ENCODE results near the gene NDUFAF4. TPM values are rescaled to one million over a fixed set of nuclear protein-coding genes. Genes with fewer than 3 reads are reported as not detected.

The NDUFAF4 gene
- total and polyA plus RNA-seq, 10 of the 15 experiments (the other 5 are each of a cell fraction or from before 2014, with no cell fraction given) = 26.9 to 188 (median 76.9) TPM

DNA sequence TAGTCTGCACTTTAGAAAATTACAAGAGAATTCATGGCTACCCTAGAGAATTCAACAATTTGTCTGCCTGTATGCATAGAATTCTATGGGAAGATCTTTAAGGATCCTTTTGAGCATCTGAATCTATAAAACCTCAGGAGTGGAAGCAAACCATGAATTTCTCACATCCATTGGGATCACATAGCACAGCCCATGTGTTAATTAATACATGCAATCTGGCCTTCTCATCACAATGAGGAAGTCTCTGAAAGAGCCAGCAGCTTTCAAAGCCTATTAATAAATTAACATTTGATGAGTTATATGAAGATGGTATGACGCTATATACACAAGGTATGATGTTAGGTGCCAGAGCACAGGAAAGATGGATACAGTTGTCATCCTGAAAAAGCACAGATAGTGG lies 24.7 kb downstream of the NDUFAF4 start (continued):
- TF ChIP-seq PKNOX1 (IDR thresholded peaks at IDR 0.05) = no peak

- RAD21 ChIA-PET (ENCODE audit: unreplicated experiment) = no interaction called here
- 63% methylated on average over 3 of the region's 3 CpGs for WGBS (ENCODE audit: insufficient coverage, insufficient replicate concordance, low lambda C conversion rate, missing lambda C conversion rate)
- TF ChIP-seq ZBED1 (IDR thresholded peaks at IDR 0.05; ENCODE audit: borderline replicate concordance) (no peak), DPF2 (IDR thresholded peaks at IDR 0.05) (no peak), SIN3A (IDR thresholded peaks at IDR 0.05; ENCODE audit: low read depth, low read length) (no peak), SMAD1 (IDR thresholded peaks at IDR 0.05; ENCODE audit: low read depth, partially characterized antibody) (no peak), PKNOX1 (IDR thresholded peaks at IDR 0.05) (no peak), IRF3 (IDR thresholded peaks at IDR 0.05) (no peak), HDGF (IDR thresholded peaks at IDR 0.05) (no peak), EGR1 (IDR thresholded peaks at IDR 0.05; ENCODE audit: borderline replicate concordance in 1 of 2, low read depth in 2 of 2, low read length in 2 of 2) (no peak), NFXL1 (IDR thresholded peaks at IDR 0.05; ENCODE audit: borderline replicate concordance) (no peak), BRCA1 (IDR thresholded peaks at IDR 0.05; ENCODE audit: low read depth, low read length) (no peak), RELB (IDR thresholded peaks at IDR 0.05; ENCODE audit: low read depth) (no peak), PAX8 (IDR thresholded peaks at IDR 0.05) (no peak), GATAD2B (conservative IDR thresholded peaks at IDR 0.05; ENCODE audit: low read depth) (no peak), ZNF687 (IDR thresholded peaks at IDR 0.05) (no peak), NFYA (IDR thresholded peaks at IDR 0.05; ENCODE audit: borderline replicate concordance, low read depth, low read length) (no peak)
Observed at GRCh38 chr6:96865055-96865405, 32.7 kb downstream of the NDUFAF4 start.

More at GRCh38 chr6:96865055-96865405, 32.7 kb downstream of the NDUFAF4 start:
- FAIRE-seq = no peak
- Histone ChIP-seq H3K9ac (ENCODE audit: control insufficient read depth, insufficient read depth, low read length) (no peak overlapping the region), H4K20me1 (ENCODE audit: control insufficient read depth, insufficient read depth) (no peaks in the 10 kb centered on the region), H3K9me3 (replicated peaks; ENCODE audit: control insufficient read depth, insufficient read depth, low read length) (no peaks in the 10 kb centered on the region; the same call in 2 of the 3 replicates), H3K27me3 (replicated peaks in 1 of 2; ENCODE audit: control insufficient read depth in 2 of 2, insufficient read depth in 2 of 2, low read length in 1 of 2) (no peaks in the 10 kb centered on the region; a peak in 1 of 4 replicates), H3K36me3 (ENCODE audit: control insufficient read depth in 2 of 2, insufficient read depth in 2 of 2, low read length in 1 of 2) (no peaks in the 10 kb centered on the region), H2AFZ (ENCODE audit: control insufficient read depth, low read depth, low read length) (no peak overlapping the region), H3K4me3 (no peak overlapping the region), H3K79me2 (ENCODE audit: control insufficient read depth, insufficient read depth, low read length) (no peaks in the 10 kb centered on the region), H3K4me1 (ENCODE audit: control insufficient read depth, insufficient read depth, low read length) (no peaks in the 10 kb centered on the region), H3K27ac (ENCODE audit: control insufficient read depth, insufficient read depth) (no peak overlapping the region), H3K4me2 (ENCODE audit: control insufficient read depth, insufficient read depth) (no peak overlapping the region)
- SMC1A ChIA-PET (ENCODE audit: uncharacterized antibody, unreplicated experiment) = interaction anchor here (0.7 to 1.7 kb wide), 3 partner anchors 13 to 32 kb away, joined by 3 read pairs; no protein-coding TSS in a partner anchor
- no peak for ATAC-seq
- POLR2A ChIA-PET = no interaction called here
- intact Hi-C loops (cut with micrococcal nuclease; ENCODE audit: unreplicated experiment) (no loop called here), in situ Hi-C loops (cut with MboI) (no loop called here)
- CTCF ChIA-PET = no interaction called here
- DNase-seq (ENCODE audit: low read depth, low spot score) = no peak
- BruUV-seq (replicated peaks) = no TSS peak

All from GM12878 (cell line).